ENCODE measurements around the gene CCDC3.

CCDC3 gene

DNA sequence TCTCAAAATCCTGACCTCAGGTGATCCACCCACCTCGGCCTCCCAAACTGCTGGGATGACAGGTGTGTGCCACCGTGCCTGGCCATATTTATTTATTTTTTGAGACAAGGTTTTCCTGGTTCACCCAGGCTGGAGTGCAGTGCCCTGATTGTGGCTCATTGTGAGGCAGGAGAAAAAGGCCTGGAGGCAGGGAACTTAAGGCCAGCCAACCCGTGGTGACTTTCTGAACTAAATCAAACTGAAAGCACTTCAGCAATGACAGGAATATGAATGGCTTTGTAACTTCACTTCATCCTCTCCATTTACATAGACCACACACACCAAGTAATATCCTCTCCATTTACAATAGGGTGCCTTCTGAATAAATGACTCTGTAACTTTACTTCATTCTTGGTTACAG is 124.4 kb downstream of the CCDC3 start:
- Histone ChIP-seq H3K36me3 (ENCODE audit: insufficient read depth, low read length) (no peaks in the 10 kb centered on the region), H3K27ac (ENCODE audit: low read depth, low read length, poor library complexity, severe bottlenecking) (no peak overlapping the region), H3K27me3 (ENCODE audit: insufficient read depth, low read length) (no peaks in the 10 kb centered on the region), H3K4me2 (ENCODE audit: low read length) (no peak overlapping the region), H3K4me3 (ENCODE audit: low read depth, low read length, poor library complexity, severe bottlenecking) (no peak overlapping the region), H3K79me2 (ENCODE audit: insufficient read depth, low read length) (no peaks in the 10 kb centered on the region), H3K4me1 (ENCODE audit: insufficient read depth, low read length, severe bottlenecking) (no peaks in the 10 kb centered on the region), H3K9me2 (ENCODE audit: low read depth, low read length) (no peaks in the 10 kb centered on the region), H3K9ac (ENCODE audit: low read length) (no peak overlapping the region), H4K20me1 (ENCODE audit: insufficient read depth, low read length) (no peaks in the 10 kb centered on the region), H2AFZ (ENCODE audit: low read length) (no peak overlapping the region), H3F3A (ENCODE audit: insufficient read depth, low read length) (no peaks in the 10 kb centered on the region), H3K9me3 (ENCODE audit: low read length) (no peaks in the 10 kb centered on the region)
- TF ChIP-seq, protein P1, sequence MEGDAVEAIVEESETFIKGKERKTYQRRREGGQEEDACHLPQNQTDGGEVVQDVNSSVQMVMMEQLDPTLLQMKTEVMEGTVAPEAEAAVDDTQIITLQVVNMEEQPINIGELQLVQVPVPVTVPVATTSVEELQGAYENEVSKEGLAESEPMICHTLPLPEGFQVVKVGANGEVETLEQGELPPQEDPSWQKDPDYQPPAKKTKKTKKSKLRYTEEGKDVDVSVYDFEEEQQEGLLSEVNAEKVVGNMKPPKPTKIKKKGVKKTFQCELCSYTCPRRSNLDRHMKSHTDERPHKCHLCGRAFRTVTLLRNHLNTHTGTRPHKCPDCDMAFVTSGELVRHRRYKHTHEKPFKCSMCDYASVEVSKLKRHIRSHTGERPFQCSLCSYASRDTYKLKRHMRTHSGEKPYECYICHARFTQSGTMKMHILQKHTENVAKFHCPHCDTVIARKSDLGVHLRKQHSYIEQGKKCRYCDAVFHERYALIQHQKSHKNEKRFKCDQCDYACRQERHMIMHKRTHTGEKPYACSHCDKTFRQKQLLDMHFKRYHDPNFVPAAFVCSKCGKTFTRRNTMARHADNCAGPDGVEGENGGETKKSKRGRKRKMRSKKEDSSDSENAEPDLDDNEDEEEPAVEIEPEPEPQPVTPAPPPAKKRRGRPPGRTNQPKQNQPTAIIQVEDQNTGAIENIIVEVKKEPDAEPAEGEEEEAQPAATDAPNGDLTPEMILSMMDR (IDR thresholded peaks at IDR 0.05; ENCODE audit: low read length) = no peak
- no peak for TF ChIP-seq EZH2 (IDR thresholded peaks at IDR 0.05; ENCODE audit: borderline replicate concordance, low read length)

DNA sequence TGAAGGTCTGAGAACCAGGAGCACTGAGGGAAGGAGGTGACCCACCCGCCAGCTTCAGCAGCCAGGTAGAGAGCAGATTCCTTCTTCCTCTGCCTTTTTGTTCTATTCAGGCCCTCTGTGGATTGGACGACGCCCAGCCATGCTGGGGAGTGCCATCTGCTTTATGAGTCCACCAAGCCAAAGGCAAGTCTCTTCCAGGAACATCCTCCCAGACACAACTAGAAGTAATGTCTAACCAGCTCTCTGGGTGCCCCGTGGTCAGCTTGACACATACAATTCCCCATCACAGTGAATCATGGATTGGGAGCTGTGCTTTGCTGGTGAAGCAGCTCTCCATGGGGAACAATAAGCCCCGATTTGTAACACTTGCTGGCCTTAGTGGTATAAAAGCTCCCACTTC is 125.2 kb downstream of the CCDC3 start:
- Histone ChIP-seq H3K9me2 (ENCODE audit: low read depth, low read length) (no peaks in the 10 kb centered on the region), H3K27me3 (ENCODE audit: insufficient read depth, low read length) (no peaks in the 10 kb centered on the region), H3F3A (ENCODE audit: insufficient read depth, low read length) (no peaks in the 10 kb centered on the region), H4K20me1 (ENCODE audit: insufficient read depth, low read length) (no peaks in the 10 kb centered on the region), H3K27ac (ENCODE audit: low read depth, low read length, poor library complexity, severe bottlenecking) (no peak overlapping the region), H3K4me2 (ENCODE audit: low read length) (no peak overlapping the region), H2AFZ (ENCODE audit: low read length) (no peak overlapping the region), H3K9me3 (ENCODE audit: low read length) (no peaks in the 10 kb centered on the region), H3K36me3 (ENCODE audit: insufficient read depth, low read length) (no peaks in the 10 kb centered on the region), H3K79me2 (ENCODE audit: insufficient read depth, low read length) (no peaks in the 10 kb centered on the region), H3K4me3 (ENCODE audit: low read depth, low read length, poor library complexity, severe bottlenecking) (no peak overlapping the region), H3K9ac (ENCODE audit: low read length) (no peak overlapping the region), H3K4me1 (ENCODE audit: insufficient read depth, low read length, severe bottlenecking) (no peaks in the 10 kb centered on the region)
- TF ChIP-seq EZH2 (IDR thresholded peaks at IDR 0.05; ENCODE audit: borderline replicate concordance, low read length) = no peak
- TF ChIP-seq, protein P1 (IDR thresholded peaks at IDR 0.05; ENCODE audit: low read length) = no peak

DNA sequence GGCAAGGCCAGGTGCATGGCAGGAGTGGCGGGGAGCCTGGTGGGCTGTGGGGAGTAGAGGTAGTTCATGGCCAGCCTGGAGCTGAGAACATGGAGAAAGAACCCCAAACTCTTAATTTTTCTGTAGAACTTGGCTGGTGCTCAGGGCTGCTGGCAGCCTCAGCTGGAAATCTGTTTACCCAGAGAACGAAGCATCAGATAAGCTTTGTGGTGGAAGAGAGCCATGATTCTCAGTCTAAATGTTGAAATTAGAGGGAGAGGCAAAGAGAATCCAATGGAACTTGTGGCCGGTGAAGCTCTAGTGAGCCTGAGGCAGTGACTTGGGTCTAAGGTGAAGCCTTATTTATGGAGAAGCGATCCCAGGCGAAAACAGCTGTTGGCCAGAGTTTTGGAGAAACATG is 126.4 kb downstream of the CCDC3 start:
- Histone ChIP-seq H3K4me1 (ENCODE audit: insufficient read depth, low read length, severe bottlenecking) (no peaks in the 10 kb centered on the region), H3K27me3 (ENCODE audit: insufficient read depth, low read length) (no peaks in the 10 kb centered on the region), H3K79me2 (ENCODE audit: insufficient read depth, low read length) (no peaks in the 10 kb centered on the region), H2AFZ (ENCODE audit: low read length) (no peak overlapping the region), H3K9ac (ENCODE audit: low read length) (no peak overlapping the region), H3K9me2 (ENCODE audit: low read depth, low read length) (no peaks in the 10 kb centered on the region), H3K36me3 (ENCODE audit: insufficient read depth, low read length) (no peaks in the 10 kb centered on the region), H3K4me2 (ENCODE audit: low read length) (no peak overlapping the region), H3K9me3 (ENCODE audit: low read length) (no peaks in the 10 kb centered on the region), H4K20me1 (ENCODE audit: insufficient read depth, low read length) (no peaks in the 10 kb centered on the region), H3K27ac (ENCODE audit: low read depth, low read length, poor library complexity, severe bottlenecking) (no peak overlapping the region), H3F3A (ENCODE audit: insufficient read depth, low read length) (no peaks in the 10 kb centered on the region), H3K4me3 (ENCODE audit: low read depth, low read length, poor library complexity, severe bottlenecking) (no peak overlapping the region)
- no peak for TF ChIP-seq EZH2 (IDR thresholded peaks at IDR 0.05; ENCODE audit: borderline replicate concordance, low read length)
- TF ChIP-seq, protein P1 (IDR thresholded peaks at IDR 0.05; ENCODE audit: low read length) = no peak

Data from OCI-LY1 (cell line).